Measurements from ENCODE around the gene SLA2. TPM values are rescaled to one million over a fixed set of nuclear protein-coding genes. Genes with fewer than 3 reads are reported as not detected.

Gene SLA2
- total RNA-seq, 4 donors from 2014 or later: 0.13 to 0.50 (median 0.28) TPM

DNA sequence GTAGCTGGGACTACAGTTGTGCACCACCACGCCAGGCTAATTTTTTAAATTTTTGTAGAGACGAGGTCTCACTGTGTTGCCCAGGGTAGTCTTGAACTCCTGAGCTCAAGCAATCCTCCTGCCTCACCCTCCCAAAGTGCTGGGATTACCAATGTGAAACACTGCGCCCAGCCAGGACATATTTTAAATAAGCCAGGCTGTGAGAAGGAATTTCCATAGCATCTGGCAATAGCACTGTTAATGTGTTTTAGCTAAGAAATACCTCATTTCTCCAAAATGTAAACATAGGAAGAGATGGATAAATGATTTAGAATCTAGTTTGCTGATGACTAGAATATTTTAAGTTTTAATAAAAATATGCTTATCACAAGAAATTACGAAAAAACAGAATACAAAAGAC lies 27.0 kb upstream of the SLA2 start:
- Histone ChIP-seq H3K27me3 (no peaks in the 10 kb centered on the region), H3K9me3 (no peaks in the 10 kb centered on the region), H3K36me3 (no peaks in the 10 kb centered on the region), H3K27ac (no peak overlapping the region), H3K4me1 (no peaks in the 10 kb centered on the region), H3K4me3 (replicated peaks in 1 of 3) (no peak overlapping the region)
- intact Hi-C loops (cut with DNase I): no loop called here
- no peak for DNase-seq
- 98 to 99% methylated on average over 4 of the region's 4 CpGs for WGBS, 2 donors
- TF ChIP-seq, protein P1, sequence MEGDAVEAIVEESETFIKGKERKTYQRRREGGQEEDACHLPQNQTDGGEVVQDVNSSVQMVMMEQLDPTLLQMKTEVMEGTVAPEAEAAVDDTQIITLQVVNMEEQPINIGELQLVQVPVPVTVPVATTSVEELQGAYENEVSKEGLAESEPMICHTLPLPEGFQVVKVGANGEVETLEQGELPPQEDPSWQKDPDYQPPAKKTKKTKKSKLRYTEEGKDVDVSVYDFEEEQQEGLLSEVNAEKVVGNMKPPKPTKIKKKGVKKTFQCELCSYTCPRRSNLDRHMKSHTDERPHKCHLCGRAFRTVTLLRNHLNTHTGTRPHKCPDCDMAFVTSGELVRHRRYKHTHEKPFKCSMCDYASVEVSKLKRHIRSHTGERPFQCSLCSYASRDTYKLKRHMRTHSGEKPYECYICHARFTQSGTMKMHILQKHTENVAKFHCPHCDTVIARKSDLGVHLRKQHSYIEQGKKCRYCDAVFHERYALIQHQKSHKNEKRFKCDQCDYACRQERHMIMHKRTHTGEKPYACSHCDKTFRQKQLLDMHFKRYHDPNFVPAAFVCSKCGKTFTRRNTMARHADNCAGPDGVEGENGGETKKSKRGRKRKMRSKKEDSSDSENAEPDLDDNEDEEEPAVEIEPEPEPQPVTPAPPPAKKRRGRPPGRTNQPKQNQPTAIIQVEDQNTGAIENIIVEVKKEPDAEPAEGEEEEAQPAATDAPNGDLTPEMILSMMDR (IDR thresholded peaks at IDR 0.05): no peak
- TF ChIP-seq POLR2A (IDR thresholded peaks at IDR 0.05): no peak

DNA sequence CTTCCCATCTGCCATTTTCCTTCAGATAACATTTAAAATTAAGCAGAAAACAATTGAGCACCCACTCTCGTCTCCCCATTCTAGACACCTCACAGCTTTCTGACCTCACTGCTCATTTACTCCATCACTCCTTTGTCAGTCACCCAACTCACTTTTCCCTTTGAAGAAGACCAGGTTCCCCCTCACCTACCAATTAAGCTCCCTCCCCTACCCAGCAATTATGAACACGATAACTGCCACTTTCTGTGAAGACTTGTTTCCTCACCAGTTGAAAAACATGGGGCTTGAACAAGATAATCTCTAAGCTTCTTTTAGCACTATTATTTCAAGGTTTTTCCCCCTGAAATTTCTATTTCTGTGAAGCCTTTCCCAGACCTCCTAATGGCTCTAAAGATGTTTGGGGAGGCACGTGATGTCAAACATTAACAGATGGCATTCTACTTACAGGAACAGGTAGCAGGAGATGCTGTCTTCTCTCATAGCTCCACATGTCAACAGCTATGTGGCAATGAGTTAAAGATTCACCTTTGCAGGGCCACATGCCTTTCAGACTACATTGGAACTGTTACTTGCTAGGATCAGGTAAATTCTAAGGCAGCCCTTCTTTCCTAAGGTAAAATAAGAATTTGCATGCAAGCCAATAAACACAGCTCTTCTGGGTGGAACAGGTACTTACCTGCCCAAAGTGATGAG lies 24.8 kb upstream of the SLA2 start:
- Histone ChIP-seq H3K27ac (no peak overlapping the region), H3K27me3 (no peaks in the 10 kb centered on the region), H3K4me1 (no peaks in the 10 kb centered on the region), H3K36me3 (peaks cover 0 to 13% of the 10 kb centered on the region in 2 donors), H3K4me3 (replicated peaks in 1 of 3) (no peak overlapping the region), H3K9me3 (no peaks in the 10 kb centered on the region)
- TF ChIP-seq, protein P1 (IDR thresholded peaks at IDR 0.05): no peak
- no peak for TF ChIP-seq POLR2A (IDR thresholded peaks at IDR 0.05)
- intact Hi-C loops (cut with DNase I): no loop called here
- 89 to 91% methylated on average over 3 of the region's 3 CpGs for WGBS, 2 donors
- no peak for DNase-seq

DNA sequence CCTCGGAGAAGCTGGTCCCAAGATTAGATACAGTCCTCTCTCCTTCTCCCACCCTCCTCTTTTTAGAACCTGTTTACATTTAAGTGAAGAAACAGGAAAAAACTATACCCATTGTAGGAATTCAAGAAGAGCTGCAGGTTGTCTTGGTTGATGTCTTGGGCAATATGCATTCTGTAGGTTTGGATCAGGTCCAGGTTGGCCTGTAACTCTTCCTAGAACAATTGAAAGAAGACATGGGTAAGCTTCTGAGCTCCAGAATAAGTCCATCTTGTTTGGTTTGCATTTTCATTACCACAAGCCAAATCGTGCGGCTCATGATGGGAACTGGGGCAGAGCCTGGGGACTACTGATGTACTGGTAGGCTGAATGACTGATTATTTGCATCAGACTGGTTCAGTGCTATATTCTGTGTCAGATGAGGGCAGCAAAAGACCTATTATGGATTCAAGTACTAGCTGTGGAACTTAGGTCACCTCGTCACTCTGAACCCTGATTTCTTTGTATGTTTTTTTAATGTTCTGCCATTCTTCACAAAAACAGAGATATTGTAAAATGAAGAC lies 20.3 kb upstream of the SLA2 start:
- Histone ChIP-seq H3K4me3 (replicated peaks in 1 of 3) (no peak overlapping the region), H3K9me3 (no peaks in the 10 kb centered on the region), H3K27ac (no peak overlapping the region), H3K4me1 (no peaks in the 10 kb centered on the region), H3K27me3 (no peaks in the 10 kb centered on the region), H3K36me3 (peaks cover 7 to 24% of the 10 kb centered on the region in 2 donors)
- WGBS, 2 donors: 75 to 82% methylated on average over 4 of the region's 4 CpGs
- intact Hi-C loops (cut with DNase I): no loop called here
- DNase-seq: no peak
- no peak for TF ChIP-seq POLR2A (IDR thresholded peaks at IDR 0.05)
- TF ChIP-seq, protein P1 (IDR thresholded peaks at IDR 0.05): peak in 1 of 6 experiments; percentile 31

DNA sequence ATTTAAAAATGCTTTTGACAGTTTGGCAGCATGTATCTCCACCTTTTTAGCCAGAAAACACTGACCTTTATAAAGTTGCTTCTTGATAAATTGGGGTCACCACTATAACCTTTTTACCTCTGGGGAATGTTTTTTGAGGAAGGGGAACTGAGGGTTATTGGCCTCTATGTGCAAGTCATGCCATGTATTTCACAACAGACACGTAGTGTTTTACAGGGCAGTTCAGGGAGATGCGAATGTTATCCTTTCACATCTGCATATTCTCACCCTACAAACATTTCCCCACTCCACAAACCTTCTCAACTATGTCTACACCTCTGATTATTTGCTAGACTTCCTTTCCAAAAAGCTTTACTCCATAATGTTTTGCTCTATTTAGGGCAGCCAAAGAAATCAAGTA lies 17.0 kb upstream of the SLA2 start:
- Histone ChIP-seq H3K36me3 (peaks cover 7 to 24% of the 10 kb centered on the region in 2 donors), H3K4me1 (no peaks in the 10 kb centered on the region), H3K27me3 (no peaks in the 10 kb centered on the region), H3K4me3 (replicated peaks in 1 of 3) (no peak overlapping the region), H3K27ac (no peak overlapping the region), H3K9me3 (no peaks in the 10 kb centered on the region)
- 80 to 89% methylated on average over 2 of the region's 2 CpGs for WGBS, 2 donors
- DNase-seq: no peak
- intact Hi-C loops (cut with DNase I): no loop called here
- TF ChIP-seq, protein P1 (IDR thresholded peaks at IDR 0.05): no peak
- no peak for TF ChIP-seq POLR2A (IDR thresholded peaks at IDR 0.05)

DNA sequence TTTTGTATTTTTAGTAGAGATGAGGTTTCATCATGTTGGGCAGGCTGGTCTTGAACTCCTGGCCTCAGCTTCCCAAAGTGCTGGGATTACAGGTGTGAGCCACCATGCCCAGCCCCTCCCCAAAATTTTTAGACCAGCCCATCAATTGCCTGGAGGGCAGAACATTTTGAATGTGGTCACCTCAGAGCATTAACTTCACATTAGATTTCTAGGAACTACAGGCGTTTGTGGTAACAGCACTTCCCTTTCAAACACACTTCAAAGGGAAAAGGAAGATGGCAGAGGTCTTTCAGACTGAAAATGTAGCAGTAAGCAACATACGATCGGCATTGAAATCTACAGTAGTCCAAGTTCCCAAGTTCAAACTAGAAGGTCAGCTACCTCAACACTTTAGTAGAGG lies 12.3 kb upstream of the SLA2 start:
- Histone ChIP-seq H3K36me3 (peaks cover 0 to 8% of the 10 kb centered on the region in 2 donors), H3K27me3 (no peaks in the 10 kb centered on the region), H3K27ac (no peak overlapping the region), H3K4me1 (peaks cover 0 to 2% of the 10 kb centered on the region in 2 donors), H3K9me3 (no peaks in the 10 kb centered on the region), H3K4me3 (replicated peaks in 1 of 3) (no peak overlapping the region)
- 82 to 88% methylated on average over 3 of the region's 3 CpGs for WGBS, 2 donors
- TF ChIP-seq, protein P1 (IDR thresholded peaks at IDR 0.05): no peak
- TF ChIP-seq POLR2A (IDR thresholded peaks at IDR 0.05): no peak
- DNase-seq: no peak
- intact Hi-C loops (cut with DNase I): no loop called here
